ENCODE data around the gene WDR46. TPM values are rescaled to one million over a fixed set of nuclear protein-coding genes. Genes with fewer than 3 reads are reported as not detected.

WDR46 gene
- polyA plus RNA-seq, 1 donor from 2014 or later, result 62.5 TPM

- no peaks in the 10 kb centered on the region for H3K9me2 ChIP-seq (ENCODE audit: insufficient read depth, low read length)
- no peaks in the 10 kb centered on the region for H3K9me3 ChIP-seq (ENCODE audit: low read length)
- H3K4me3 ChIP-seq (ENCODE audit: low read length), result peak overlapping the region; percentile 70
- H3K79me2 ChIP-seq (replicated peaks; ENCODE audit: insufficient read depth, low read length), result peaks cover 10% of the 10 kb centered on the region
- H3K4me2 ChIP-seq (ENCODE audit: low read length), result no peak overlapping the region
- H3K27me3 ChIP-seq (ENCODE audit: insufficient read depth, low read depth, low read length), result peaks cover 22% of the 10 kb centered on the region
- no peak overlapping the region for H2AFZ ChIP-seq (ENCODE audit: low read depth, low read length)
- TF ChIP-seq RAD21 (conservative IDR thresholded peaks at IDR 0.05) (no peak), SMC3 (conservative IDR thresholded peaks at IDR 0.05; ENCODE audit: poor library complexity) (no peak), CTCF (IDR thresholded peaks at IDR 0.05; ENCODE audit: poor library complexity, severe bottlenecking) (no peak), REST (IDR thresholded peaks at IDR 0.05; ENCODE audit: borderline replicate concordance) (no peak), POLR2AphosphoS5 (IDR thresholded peaks at IDR 0.05) (no peak)
- H3K9ac ChIP-seq (ENCODE audit: low read length), result peak overlapping the region; percentile 68
- H3F3A ChIP-seq (ENCODE audit: insufficient read depth, low read length, poor library complexity, severe bottlenecking), result peaks cover 6% of the 10 kb centered on the region
- H4K20me1 ChIP-seq (ENCODE audit: insufficient read depth), result no peaks in the 10 kb centered on the region
- peaks cover 4% of the 10 kb centered on the region for H3K36me3 ChIP-seq (ENCODE audit: insufficient read depth, low read length)
- peak overlapping the region; percentile 87 for H3K27ac ChIP-seq (ENCODE audit: low read length)
Measured at GRCh38 chr6:33316603-33317418, 27.8 kb upstream of the WDR46 start.

GRCh38 chr6:33315793-33316602 is 27.0 kb upstream of the WDR46 start:
- peaks cover 6% of the 10 kb centered on the region for H3F3A ChIP-seq (ENCODE audit: insufficient read depth, low read length, poor library complexity, severe bottlenecking)
- H2AFZ ChIP-seq (ENCODE audit: low read depth, low read length), result no peak overlapping the region
- no peak overlapping the region for H3K4me3 ChIP-seq (ENCODE audit: low read length)
- H3K36me3 ChIP-seq (ENCODE audit: insufficient read depth, low read length), result peaks cover 4% of the 10 kb centered on the region
- H3K79me2 ChIP-seq (replicated peaks; ENCODE audit: insufficient read depth, low read length), result peaks cover 6% of the 10 kb centered on the region
- H3K9me2 ChIP-seq (ENCODE audit: insufficient read depth, low read length), result no peaks in the 10 kb centered on the region
- peaks cover 25% of the 10 kb centered on the region for H3K27me3 ChIP-seq (ENCODE audit: insufficient read depth, low read depth, low read length)
- H3K27ac ChIP-seq (ENCODE audit: low read length), result no peak overlapping the region
- H3K9ac ChIP-seq (ENCODE audit: low read length), result no peak overlapping the region
- no peak for TF ChIP-seq MXI1 (conservative IDR thresholded peaks at IDR 0.05; ENCODE audit: poor library complexity, severe bottlenecking)
- no peak for TF ChIP-seq SMC3 (conservative IDR thresholded peaks at IDR 0.05; ENCODE audit: poor library complexity)
- TF ChIP-seq EZH2 (IDR thresholded peaks at IDR 0.05; ENCODE audit: borderline replicate concordance, insufficient read depth, low read length, poor library complexity, severe bottlenecking), result no peak
- no peak for TF ChIP-seq CTCF (IDR thresholded peaks at IDR 0.05; ENCODE audit: poor library complexity, severe bottlenecking)
- TF ChIP-seq REST (IDR thresholded peaks at IDR 0.05; ENCODE audit: borderline replicate concordance), result no peak
- no peak for TF ChIP-seq TAF1 (IDR thresholded peaks at IDR 0.05; ENCODE audit: low read depth)
- no peak for TF ChIP-seq EP300 (conservative IDR thresholded peaks at IDR 0.05; ENCODE audit: poor library complexity, severe bottlenecking)
- TF ChIP-seq POLR2AphosphoS5 (IDR thresholded peaks at IDR 0.05), result no peak
- no peak for TF ChIP-seq RAD21 (conservative IDR thresholded peaks at IDR 0.05)
- no peak overlapping the region for H3K4me2 ChIP-seq (ENCODE audit: low read length)
- no peaks in the 10 kb centered on the region for H4K20me1 ChIP-seq (ENCODE audit: insufficient read depth)
- no peaks in the 10 kb centered on the region for H3K9me3 ChIP-seq (ENCODE audit: low read length)
